Activated CD4-positive, alpha-beta T cell treated with anti-CD3 and anti-CD28 coated beads, Interleukin-2, amount 50 U/mL, for 48 hours (primary cell): Measurements from ENCODE around the gene CHPF.

Experiments
- DNase-seq, 2 experiments: peaks; one replicate each; pipeline ENCODE4 v3.0.0-alpha.2; 2020

The CHPF gene

DNA sequence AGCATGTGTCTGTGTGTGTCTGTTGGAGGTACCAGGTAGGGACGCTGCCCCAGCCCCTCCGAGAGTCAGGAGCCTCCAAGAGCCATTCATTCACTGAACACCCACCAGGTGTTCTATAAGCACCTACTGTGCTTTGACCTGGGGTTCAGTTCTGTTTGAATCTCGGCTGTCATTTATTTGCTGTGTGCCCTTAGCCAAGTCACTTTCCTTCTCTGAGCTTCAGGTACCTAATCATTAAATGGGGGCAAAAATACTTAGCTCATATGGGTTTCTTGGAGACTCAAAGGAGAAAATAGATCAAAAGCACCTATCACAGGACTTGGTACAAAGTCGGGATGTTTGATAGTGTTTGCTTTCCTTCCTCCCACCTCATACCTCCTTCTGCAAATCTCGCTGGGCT is 16.1 kb downstream of the CHPF start:
- no peak for DNase-seq

DNA sequence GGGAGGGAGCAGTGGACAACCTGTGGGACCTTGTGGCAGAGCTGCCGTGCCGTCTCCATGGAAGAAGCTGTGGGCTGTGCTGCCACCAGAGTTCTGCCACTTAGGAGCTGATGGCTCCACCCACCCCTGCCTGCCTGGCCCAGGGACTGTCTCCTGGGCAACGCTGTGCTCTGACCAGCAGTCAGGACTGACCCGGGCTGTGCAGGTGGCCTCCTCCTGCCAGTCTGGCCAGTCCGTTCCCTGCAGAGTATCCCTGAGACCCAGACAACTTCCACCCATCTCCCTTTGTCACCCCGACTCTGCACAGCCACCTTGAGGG is 16.6 kb downstream of the CHPF start:
- DNase-seq = no peak

DNA sequence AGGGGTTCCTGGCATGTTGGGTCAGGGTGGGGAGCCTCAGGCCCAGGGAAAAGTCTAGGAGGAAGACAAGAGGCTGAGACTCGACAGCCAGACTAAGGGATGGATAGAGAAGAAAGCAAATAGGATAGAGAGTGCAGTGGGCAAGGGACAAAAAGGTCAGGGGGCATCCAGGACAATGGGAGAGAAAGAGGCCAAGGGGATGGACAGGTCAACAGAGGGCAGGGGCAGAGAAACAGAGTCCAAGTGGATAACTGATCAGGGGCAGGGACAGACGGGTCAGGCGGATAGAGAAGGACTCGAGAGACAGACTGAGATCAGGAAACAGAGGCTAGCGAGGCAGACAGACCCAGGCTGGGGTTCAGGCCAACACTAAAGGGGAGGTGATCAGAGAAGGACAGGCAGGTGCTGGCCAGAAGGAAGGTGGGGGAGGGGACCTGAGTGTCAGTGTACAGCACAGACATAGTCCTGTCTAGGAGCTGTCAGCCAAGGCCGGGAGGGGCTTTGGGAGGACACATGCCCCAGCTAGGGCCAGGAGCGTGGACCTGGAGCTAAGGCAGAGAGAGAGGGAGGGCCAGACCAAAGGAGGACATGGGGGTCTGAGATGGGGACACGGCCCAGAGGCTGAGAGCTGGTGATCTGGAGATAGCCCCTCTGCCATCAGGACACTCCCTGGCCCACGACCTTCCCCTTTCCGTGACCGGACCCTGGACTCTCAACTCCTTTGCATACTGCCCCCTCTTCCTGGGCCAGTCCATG is 17.1 kb downstream of the CHPF start:
- DNase-seq = no peak

DNA sequence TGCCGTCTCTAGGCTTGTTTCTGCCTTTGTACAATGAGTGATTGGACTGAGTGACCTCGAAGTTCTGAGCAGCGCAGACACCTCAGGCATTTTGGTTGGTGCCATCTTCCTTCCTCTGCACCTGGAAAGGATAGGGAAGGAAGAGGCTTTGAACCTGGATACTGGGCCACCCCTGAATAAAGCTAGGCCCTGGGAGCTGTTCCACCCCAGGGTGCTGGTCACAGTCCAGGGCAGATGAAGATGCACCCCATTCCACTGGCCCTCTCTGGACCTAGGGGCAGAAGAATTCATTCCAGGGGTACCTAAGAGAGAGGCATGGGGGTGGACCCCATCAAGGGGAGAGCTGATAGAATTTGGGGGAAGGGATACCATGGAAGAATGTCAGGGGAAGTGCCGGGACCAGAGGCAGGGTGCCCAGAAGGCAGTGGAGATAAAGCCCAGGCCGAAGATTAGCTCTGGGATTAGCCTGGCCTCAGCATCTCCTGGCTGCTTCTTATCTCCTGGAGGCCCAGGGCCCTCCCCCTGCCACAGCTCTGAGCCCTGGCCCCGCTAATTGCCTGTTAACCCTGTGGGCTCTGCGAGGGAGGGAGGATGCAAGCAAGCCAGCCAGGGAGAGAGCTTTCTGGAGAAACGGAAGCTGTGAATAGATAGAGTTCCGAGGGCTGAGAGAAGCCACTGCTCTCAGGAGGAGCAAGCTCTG is 17.9 kb downstream of the CHPF start:
- DNase-seq = no peak

DNA sequence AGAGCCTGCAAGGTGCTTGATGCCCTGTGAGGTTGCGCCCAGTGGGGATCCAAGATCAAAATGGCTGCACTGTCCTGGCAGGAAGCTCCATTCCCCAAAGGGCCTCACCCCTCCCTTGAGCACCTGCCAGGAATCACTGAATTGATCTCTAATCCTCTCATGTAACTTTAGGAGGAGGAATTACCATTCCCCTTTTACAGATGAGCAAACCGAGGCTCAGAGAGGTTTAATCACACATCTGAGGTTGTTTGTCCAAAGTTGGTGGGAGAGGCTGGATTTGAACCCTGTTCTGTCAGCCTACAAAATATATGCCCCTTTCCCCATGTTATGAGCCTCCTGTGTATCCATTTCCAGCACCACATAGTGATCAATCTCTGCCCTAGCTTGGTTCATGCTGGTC is 18.8 kb downstream of the CHPF start:
- no peak for DNase-seq

DNA sequence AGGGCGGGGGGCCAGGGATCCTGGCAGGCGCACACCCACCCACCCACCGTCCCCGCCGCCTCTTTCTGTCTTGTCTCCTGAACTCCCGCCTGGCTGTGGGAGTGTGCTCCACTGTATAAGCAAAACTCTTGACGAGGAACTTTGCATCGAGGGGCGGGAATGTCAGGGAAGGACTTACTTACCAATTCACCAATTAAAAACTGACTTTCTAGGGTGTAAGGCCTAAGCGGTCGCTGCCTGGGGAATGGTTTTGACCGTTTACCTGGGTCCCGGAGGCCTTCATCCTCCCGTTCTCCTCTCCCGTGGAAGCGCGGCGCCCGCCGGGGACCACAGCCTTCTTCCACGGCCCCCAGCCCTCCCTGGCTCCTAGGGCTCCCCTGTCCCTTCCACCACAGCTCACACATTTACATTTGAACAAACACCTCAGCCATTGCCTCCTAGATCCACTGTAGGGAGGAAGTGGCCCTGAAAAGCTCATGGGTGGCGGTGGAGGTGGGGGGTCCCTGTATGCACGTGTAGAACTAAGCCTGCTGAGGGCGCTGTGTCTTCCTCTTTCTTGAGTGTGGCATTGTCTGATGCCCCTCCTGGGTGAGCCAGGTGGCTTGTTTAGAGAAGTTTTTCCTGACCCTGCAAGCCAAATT is 20.5 kb downstream of the CHPF start:
- DNase-seq = no peak

DNA sequence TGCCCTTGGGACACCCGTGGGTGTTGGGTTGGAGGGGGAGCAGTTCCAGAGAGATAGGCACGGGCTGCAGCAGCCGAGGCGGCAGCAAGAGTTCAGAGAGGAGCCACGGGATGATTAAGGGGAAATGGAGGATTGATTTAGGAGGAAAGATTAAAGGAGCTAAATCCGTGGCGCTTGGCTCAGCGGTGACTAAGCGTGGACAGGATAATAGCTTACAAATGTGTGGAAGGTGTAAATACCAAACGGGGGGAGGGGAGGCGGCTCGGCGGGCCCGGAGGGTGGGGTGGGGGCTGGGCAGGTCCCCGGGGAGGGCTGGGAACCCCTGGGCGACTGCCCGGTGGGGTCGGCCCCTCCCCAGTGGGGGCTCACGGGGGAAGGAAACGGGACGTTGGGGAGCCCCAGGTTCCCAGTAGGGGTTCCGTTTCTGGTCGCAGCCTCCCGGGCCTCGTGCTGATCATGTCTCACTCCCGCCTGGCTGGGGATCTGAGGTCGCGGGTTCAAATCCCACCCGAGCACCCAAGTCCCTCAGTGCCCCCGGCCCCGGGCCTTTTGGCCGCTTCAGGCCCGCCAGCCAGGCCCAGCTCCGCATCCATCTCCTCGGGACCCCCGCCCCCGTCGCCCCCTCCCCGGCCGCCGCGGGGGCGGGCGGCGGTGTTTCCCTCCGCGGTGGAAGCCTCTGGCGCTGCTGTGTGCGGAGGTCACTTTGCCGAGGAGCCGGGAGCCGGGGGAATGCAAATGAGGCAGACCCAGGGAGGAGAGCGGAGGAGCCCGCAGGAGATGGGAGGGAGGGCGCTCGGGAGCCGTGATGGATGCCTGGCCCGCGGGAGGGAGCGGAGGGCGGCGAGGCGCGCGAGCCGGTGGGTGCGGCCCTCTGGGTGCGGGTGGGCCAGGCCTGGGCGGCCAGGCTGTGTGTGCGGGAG is 21.2 kb downstream of the CHPF start:
- DNase-seq = no peak

DNA sequence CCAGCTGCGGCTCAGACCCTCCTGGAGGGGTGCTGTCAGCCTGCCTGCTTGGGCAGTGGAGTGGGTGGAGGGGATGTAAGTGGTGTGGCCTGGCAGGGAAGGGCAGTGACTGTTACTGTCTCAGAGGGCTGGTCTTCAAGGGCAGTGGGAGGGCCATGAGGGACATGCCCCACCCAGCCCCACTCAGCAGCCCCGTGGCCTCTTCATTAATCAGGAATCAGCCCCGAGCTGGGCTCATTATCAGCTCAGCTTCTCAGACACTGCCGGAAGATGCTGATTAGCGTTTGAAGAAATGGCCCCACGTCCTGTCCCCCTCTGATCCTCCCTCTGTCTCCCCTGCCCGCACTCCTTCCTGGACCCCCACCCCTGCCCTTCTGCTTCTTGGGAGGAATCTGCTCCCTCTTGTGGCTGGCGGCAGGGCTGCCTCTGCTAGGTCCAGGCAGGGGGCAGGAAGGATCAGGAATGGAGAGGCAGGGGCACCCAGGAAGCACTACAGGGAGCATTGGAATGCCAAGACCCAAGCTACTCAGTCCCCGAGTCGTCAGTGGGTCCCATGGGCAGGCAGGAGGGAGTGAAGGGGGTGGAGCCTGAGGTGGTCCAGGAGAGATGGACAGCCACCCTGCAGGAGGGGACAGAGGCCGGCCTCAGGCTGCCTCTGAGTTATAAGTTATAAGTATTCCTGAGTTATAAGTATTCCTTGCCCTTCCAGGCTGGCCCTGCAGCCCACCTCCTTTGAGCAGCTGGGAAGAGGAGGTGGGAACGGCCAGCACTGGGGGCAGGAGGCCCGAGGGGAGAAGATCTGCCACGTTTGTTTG is 22.3 kb downstream of the CHPF start:
- no peak for DNase-seq

DNA sequence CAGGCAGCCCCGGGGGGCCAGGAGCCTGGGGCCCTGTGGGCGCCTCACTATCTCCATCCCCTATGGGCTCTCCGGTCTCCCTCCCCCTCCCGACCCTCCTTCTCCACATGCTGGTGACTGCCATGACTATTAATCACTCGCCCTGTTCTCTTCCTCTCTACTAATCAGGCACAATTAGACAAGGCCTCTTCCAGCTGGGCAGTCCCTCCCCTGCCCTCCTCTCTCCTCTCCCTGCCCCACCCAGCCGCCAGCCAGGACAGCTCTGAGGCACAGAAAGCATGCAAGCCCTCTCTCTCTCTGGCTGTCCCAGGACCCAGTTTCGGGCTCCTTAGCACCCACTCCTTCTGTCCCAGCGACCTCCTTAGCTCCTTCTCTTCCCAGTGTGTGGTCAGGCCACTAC is 23.5 kb downstream of the CHPF start:
- DNase-seq = no peak

DNA sequence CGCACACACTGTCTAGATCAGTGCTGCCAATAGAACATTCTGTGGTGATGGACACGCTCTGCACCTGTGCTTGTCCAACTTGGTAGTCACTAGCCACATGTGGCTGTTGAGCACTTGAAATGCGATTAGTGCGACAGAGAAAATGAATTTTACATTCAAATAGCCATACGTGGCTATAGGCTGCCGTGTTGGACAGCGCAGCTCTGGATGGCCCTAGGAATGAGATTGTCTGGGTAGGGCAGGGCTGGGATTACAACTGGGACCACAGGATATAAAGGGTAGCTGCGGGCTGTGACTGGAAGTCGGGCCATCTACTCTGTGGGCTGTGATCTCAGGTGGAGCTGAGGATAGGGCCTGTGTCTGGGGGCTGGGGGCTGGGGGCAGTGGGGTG is 24.1 kb downstream of the CHPF start:
- no peak for DNase-seq

DNA sequence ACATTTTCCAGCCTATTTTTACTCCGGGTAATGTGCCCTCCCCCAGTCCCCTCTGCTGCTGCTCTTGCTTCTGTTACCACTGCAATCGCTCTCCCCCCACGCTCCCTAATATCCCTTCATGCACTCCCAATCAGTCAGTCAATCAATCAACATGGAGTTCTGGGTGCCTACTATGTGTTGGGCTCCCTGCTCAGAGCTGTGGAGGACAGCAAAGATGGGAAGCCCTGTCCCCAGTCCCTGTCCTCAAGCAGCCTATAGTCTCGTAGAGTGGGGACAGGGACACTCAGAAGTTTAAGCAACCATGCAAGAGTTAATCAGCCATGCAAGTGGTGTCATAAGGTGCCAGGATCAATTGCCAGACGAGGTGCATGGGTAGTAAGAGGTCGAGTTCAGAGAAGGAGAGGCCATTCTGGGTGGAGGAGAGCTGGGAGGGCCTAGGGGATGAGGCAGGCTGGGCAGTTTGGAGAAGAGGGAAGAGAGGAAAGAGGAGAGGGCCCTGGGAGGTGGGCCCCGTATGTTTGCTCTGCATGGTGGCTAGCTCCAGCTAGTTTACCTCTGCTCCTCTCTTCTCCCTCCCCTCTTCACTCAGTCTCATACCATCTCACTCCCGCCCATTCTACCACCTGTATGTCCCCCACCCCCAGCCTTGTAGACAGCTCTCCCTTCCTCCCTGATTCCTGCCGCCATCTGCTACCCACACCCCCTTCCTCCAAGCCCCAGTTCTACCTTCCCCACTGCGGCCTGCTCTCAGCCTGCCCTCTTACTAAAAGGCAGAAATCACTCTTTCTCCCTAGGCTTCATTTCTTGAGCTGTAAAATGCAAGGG is 25.4 kb downstream of the CHPF start:
- no peak for DNase-seq

DNA sequence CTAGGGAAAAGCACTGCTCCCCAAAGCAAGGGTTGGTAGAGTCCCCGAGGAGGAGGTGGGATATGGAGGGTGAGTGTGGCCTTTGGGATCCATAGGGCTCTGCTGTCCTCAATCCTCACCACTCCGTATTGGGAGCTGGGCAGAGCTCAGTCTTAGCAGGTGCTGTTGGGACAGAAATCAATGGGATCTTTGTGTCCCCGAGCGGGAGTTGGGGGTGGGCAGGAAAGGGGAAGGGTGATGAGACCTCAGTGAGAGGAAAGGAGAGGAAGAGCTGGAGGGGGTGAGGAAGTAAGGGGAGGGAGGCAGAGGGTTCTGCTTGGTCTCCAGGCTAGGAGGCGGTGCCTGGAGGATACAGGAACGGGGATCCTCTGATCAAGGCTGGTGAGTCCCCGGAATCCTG is 26.7 kb downstream of the CHPF start:
- DNase-seq = no peak

DNA sequence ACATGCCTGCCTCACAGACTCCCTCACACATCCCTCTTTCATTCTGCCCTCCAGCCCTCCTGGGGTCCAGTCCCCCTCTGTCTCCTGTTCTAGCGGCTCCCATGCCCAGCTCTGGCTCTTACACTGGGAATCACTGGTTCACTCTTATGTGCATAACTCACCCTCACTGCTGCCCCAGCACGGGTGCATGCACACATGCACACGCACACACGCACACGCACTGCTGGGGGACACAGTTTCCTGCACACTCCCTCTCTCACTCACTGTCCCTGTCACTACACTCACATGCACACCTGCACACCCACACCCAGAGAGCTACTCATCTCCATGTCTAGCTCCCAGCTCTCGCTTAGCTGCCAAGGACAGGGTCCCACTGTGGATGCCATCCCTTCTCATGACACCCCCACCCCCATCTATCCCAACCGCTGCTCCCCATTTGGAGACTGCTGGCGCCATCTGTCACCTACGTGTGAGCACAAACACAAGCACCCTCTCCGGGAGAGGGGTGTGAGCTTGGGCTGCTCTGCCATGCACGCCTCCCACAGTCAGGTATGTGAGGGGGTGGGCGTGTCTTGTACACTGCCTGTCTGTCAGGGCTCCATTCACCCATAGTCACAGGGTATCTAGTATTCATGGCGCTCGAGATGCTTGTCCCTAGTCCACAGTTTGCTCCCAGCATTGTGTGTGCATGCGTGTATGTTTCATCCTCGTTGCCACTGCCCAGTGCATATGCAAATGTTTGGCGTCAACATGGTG is 27.6 kb downstream of the CHPF start:
- no peak for DNase-seq

DNA sequence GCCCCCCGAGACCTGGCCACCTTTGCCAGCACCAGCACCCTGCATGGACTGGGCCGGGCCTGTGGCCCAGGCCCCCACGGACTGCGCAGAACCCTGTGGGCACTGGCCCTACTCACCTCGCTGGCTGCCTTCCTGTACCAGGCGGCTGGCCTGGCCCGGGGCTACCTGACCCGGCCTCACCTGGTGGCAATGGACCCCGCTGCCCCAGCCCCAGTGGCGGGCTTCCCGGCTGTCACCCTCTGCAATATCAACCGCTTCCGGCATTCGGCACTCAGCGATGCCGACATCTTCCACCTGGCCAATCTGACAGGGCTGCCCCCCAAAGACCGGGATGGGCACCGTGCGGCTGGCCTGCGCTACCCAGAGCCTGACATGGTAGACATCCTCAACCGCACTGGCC is 28.8 kb downstream of the CHPF start:
- no peak for DNase-seq

DNA sequence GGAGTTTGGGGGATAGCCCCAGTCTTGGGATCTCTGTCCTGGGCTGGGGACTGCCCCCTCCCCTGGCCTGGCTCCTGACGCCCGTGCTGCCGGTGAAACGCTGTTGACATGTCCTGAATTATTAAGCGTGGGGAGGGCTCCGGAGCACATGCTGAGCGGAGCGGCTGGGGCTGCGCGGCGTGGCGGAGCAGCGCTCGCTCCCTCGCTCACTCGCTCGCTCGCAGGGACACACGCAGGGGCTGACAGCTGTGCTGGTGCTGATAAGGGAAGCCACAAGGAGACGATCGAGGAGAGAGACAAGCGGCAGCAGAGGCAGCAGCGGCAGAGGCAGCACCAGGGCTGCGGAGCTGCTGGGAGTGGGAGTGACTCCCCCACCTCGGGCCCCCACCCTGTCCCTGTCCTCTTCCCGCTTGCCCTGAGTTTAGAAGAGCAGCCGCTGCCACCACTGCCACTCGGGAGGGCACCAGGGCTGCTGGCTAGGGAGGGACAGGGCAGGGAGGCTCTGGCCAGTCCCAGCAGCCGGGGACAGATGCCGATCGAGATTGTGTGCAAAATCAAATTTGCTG is 29.3 kb downstream of the CHPF start, which contains the start of gene ASIC4:
Gene ASIC4 (plus strand): TSS at position 287 of the 566 bp plus-strand sequence. CDS start 243 bp downstream, at position 530.
- no peak for DNase-seq

DNA sequence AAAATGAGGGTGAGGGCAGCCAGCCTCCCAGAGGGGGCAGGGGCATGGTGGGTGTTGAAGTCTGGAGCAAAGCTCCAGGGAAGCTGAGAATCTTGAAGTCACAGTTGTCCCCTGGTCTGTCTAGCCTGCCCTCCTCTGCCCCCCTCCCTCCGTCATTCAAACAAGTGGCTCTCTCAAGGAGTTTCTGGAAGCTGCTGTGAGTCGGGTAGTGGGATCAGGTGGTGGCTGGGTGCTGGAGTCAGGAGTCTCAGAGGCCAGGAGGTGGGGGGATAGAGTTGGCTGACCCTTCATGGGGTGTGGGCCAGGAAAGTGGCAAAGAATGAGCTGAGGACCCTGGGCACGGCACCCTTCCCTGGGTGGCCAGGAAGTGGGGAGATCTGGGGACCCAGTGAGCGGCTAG is 29.8 kb downstream of the CHPF start:
- DNase-seq = no peak

DNA sequence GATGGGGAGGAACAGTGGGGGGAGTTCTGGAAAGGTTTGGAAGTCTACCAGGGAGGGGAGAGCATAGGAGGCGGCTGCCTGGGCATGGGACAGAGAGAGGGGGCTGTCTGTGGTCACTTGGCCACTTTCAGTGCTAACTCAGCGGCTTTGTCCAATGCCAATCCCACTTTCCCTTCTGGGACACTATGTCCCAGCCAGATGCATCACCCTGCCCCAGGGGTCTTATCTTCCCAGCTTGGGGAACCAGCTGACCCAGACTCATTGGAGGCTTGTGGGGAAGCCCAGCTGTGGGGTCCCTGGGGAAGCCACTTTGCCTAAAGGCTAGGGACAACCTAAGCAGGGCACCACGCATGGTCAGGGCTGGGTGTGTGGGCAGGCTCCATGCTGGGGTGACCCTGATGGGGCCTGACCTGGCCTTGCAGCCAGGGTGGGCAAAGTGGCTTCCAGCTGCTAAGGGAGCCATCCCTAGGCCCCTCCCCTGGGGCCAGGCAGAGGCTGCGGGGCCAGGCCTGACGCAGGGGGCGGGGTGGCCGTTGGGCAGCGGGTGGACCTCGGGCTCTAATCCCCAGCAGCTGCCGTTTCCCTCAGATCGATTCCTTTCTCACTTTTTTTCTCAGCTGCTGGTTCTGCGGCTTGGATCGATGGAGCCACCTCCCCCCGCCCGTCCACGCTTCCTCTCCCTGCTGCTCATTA is 30.9 kb downstream of the CHPF start:
- DNase-seq = no peak

DNA sequence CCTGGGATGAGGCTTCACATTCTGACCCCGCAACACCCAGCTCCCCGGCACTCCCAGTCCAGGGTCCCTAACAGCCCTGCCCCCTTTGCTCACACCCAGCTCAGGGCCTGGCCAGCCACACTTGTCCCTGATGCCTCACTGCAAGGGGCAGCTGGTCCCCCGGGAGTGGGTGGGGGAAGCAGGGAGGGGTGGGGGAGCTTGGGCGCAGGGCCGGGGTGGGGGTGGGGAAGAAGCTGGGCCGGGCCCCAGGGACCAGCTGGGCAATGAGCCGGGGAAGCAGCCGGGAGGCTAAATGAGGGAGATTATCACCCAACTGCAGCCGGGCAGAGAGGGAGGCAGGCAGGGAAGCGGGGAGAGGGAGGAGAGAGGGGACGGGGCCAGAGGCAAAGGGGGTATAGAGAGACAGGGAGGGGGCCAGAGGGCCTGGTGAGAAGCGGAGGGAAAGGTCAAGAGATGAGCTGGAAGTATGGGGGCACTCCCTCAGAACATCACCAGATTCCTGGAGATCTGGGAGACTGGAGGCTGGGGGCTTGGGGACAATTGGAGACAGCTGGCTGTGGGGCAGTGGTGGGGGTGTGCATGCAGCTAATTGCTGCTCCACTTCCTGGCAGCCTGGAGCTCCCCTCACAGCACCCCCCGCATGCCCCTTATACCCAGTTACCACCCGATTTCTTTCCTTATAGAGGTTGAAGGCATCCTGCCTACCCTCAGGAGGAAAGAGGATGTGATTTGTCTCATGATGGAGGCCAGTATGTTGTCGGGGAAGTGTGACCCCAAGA is 31.9 kb downstream of the CHPF start:
- DNase-seq = no peak
